ENCODE results near the gene ZBED4. TPM values are rescaled to one million over a fixed set of nuclear protein-coding genes. Genes with fewer than 3 reads are reported as not detected.

Gene ZBED4
- total and polyA plus RNA-seq, 4 donors: 2.1 to 10.3 (median 4.8) TPM

DNA sequence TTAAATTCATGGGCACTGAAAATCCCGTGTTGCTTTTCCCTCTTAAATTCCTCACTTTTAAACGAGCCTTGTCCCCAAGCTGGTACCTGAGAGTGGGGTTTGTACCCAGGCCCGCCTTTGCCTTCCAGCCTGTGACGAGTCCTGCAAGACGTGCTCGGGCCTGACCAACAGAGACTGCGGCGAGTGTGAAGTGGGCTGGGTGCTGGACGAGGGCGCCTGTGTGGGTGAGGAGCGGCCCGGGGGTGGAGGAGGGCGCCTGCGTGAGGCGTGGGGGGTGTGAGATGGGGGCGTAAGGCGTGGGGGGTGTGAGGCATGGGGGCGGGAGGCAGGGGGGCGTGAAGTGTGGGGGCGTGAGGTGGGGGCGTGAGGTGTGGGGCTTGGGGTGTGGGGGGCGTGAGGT, 68.8 kb downstream of the ZBED4 start:
- Histone ChIP-seq H3K36me3 (ENCODE audit: control insufficient read depth in 4 of 4, insufficient read depth in 3 of 4, low read depth in 1 of 4, low read length in 3 of 4) (peaks cover 6 to 24% (median 14%) of the 10 kb centered on the region in 4 donors), H3K4me1 (ENCODE audit: control insufficient read depth in 4 of 4, insufficient read depth in 4 of 4, low read length in 3 of 4) (peaks cover 0 to 10% (median 7%) of the 10 kb centered on the region in 4 donors), H3K9me3 (ENCODE audit: control insufficient read depth in 4 of 4, low read length in 3 of 4) (no peaks in the 10 kb centered on the region), H3K4me3 (ENCODE audit: low read depth in 1 of 3, low read length in 3 of 3) (no peak overlapping the region), H3K27ac (ENCODE audit: low read depth in 1 of 2, low read length in 2 of 2) (no peak overlapping the region), H3K27me3 (ENCODE audit: control insufficient read depth in 4 of 4, insufficient read depth in 4 of 4, low read length in 3 of 4) (no peaks in the 10 kb centered on the region), H3K9ac (ENCODE audit: low read depth in 1 of 2, low read length in 2 of 2) (no peak overlapping the region)
- TF ChIP-seq GABPA (IDR thresholded peaks at IDR 0.05 in 1 of 2, conservative IDR thresholded peaks at IDR 0.05 in 1 of 2): no peak
- no peak for TF ChIP-seq TAF1 (conservative IDR thresholded peaks at IDR 0.05)
- TF ChIP-seq MAX (IDR thresholded peaks at IDR 0.05): no peak
- no peak for TF ChIP-seq NR2F2 (IDR thresholded peaks at IDR 0.05)
- no peak for TF ChIP-seq RXRA (IDR thresholded peaks at IDR 0.05)
- no peak for TF ChIP-seq FOXA2 (IDR thresholded peaks at IDR 0.05)
- TF ChIP-seq SP1 (IDR thresholded peaks at IDR 0.05): no peak
- no peak for DNase-seq (ENCODE audit: low spot score)
- WGBS: 91% methylated on average over 20 of the region's 22 CpGs

- H3K4me3 ChIP-seq (ENCODE audit: low read depth in 1 of 3, low read length in 3 of 3): no peak overlapping the region
- H3K4me1 ChIP-seq (ENCODE audit: control insufficient read depth in 4 of 4, insufficient read depth in 4 of 4, low read length in 3 of 4): peaks cover 0 to 10% (median 7%) of the 10 kb centered on the region in 4 donors
- peaks cover 6 to 24% (median 14%) of the 10 kb centered on the region in 4 donors for H3K36me3 ChIP-seq (ENCODE audit: control insufficient read depth in 4 of 4, insufficient read depth in 3 of 4, low read depth in 1 of 4, low read length in 3 of 4)
- no peaks in the 10 kb centered on the region for H3K27me3 ChIP-seq (ENCODE audit: control insufficient read depth in 4 of 4, insufficient read depth in 4 of 4, low read length in 3 of 4)
- no peak for DNase-seq (ENCODE audit: low spot score)
- TF ChIP-seq RAD21 (IDR thresholded peaks at IDR 0.05) (no peak), ZBTB33 (IDR thresholded peaks at IDR 0.05) (no peak), YY1 (IDR thresholded peaks at IDR 0.05) (no peak), JUND (IDR thresholded peaks at IDR 0.05) (no peak), CTCF (IDR thresholded peaks at IDR 0.05; ENCODE audit: low read depth, low read length, missing input control) (no peak), GABPA (IDR thresholded peaks at IDR 0.05 in 1 of 2, conservative IDR thresholded peaks at IDR 0.05 in 1 of 2) (no peak), TAF1 (conservative IDR thresholded peaks at IDR 0.05) (no peak), RXRA (IDR thresholded peaks at IDR 0.05) (no peak), FOXA1 (IDR thresholded peaks at IDR 0.05) (no peak), HNF4A (conservative IDR thresholded peaks at IDR 0.05) (no peak), EGR1 (IDR thresholded peaks at IDR 0.05; ENCODE audit: low read depth in 2 of 2) (no peak), SP1 (IDR thresholded peaks at IDR 0.05) (no peak), ATF3 (IDR thresholded peaks at IDR 0.05) (no peak), FOXA2 (IDR thresholded peaks at IDR 0.05) (no peak), HNF4G (IDR thresholded peaks at IDR 0.05) (no peak), NR2F2 (IDR thresholded peaks at IDR 0.05) (no peak)
- TF ChIP-seq, protein P1, sequence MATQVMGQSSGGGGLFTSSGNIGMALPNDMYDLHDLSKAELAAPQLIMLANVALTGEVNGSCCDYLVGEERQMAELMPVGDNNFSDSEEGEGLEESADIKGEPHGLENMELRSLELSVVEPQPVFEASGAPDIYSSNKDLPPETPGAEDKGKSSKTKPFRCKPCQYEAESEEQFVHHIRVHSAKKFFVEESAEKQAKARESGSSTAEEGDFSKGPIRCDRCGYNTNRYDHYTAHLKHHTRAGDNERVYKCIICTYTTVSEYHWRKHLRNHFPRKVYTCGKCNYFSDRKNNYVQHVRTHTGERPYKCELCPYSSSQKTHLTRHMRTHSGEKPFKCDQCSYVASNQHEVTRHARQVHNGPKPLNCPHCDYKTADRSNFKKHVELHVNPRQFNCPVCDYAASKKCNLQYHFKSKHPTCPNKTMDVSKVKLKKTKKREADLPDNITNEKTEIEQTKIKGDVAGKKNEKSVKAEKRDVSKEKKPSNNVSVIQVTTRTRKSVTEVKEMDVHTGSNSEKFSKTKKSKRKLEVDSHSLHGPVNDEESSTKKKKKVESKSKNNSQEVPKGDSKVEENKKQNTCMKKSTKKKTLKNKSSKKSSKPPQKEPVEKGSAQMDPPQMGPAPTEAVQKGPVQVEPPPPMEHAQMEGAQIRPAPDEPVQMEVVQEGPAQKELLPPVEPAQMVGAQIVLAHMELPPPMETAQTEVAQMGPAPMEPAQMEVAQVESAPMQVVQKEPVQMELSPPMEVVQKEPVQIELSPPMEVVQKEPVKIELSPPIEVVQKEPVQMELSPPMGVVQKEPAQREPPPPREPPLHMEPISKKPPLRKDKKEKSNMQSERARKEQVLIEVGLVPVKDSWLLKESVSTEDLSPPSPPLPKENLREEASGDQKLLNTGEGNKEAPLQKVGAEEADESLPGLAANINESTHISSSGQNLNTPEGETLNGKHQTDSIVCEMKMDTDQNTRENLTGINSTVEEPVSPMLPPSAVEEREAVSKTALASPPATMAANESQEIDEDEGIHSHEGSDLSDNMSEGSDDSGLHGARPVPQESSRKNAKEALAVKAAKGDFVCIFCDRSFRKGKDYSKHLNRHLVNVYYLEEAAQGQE (IDR thresholded peaks at IDR 0.05): no peak
- WGBS: 92% methylated on average over 25 of the region's 25 CpGs
- H3K9ac ChIP-seq (ENCODE audit: low read depth in 1 of 2, low read length in 2 of 2): no peak overlapping the region
- no peak overlapping the region for H3K27ac ChIP-seq (ENCODE audit: low read depth in 1 of 2, low read length in 2 of 2)
- no peaks in the 10 kb centered on the region for H3K9me3 ChIP-seq (ENCODE audit: control insufficient read depth in 4 of 4, low read length in 3 of 4)
These were observed 69.3 kb downstream of the ZBED4 start for GRCh38 chr22:49922926-49923325.
